GM19438 (cell line): ENCODE data around the gene SLC39A12.

Source experiments
- ATAC-seq: cut with Tn5 transposase; IDR thresholded peaks from one replicate; pipeline ENCODE4 v1.9.1; 2021; ENCODE audit warnings: low read depth; ENCODE audit not compliant: unreplicated experiment

The SLC39A12 gene

DNA sequence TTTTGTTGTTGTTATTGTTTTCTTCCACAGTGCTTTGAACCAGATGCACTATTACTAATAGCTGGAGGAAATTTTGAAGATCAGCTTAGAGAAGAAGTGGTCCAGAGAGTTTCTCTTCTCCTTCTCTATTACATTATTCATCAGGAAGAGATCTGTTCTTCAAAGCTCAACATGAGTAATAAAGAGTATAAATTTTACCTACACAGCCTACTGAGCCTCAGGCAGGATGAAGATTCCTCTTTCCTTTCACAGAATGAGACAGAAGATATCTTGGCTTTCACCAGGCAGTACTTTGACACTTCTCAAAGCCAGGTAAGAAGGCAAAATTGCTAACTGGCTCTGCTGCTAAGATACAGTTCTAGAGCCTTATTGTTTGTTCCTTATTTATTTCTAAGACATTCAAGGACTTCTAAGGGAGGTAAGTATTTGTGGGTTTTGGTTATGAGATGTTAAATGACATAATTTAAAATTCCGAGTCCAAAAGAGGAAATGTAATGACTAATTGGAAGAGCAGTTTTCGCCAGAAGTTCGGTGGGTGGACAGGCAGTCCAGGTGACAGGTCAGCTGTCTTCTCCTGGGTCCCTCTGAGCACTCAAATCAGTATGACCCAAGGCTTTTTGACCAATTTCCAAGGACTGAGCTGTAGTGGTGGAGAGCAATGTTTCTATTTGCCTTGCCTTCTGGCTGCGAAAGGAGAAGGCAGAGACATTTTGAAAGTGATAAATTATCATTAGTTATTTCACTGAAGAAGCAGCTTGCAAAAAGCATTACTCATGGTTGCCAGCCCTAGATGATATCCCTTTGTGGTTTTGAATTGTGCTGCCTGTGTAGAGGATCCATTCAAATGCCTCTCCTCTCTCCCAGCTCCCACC, 10.1 kb downstream of the SLC39A12 start:
- no peak for ATAC-seq

DNA sequence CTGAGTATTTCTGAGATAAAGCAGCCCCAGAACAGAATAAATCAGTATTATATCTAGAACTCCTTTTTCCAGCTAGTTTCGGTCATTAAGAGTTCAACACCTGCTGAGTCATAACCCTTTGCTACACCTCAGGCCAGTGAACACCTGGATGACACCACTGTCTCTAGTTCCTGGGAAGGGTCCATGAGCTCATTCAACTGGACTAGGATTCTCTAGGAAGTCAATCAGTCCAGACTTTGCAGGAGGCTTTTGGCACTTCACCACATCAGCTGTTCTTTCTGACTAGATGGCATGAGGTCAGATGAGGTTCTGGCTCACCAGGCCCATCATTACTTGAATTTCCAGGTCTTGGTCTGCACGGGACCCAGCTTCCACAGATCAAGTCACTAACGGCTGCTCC, 11.7 kb downstream of the SLC39A12 start:
- ATAC-seq, result no peak

DNA sequence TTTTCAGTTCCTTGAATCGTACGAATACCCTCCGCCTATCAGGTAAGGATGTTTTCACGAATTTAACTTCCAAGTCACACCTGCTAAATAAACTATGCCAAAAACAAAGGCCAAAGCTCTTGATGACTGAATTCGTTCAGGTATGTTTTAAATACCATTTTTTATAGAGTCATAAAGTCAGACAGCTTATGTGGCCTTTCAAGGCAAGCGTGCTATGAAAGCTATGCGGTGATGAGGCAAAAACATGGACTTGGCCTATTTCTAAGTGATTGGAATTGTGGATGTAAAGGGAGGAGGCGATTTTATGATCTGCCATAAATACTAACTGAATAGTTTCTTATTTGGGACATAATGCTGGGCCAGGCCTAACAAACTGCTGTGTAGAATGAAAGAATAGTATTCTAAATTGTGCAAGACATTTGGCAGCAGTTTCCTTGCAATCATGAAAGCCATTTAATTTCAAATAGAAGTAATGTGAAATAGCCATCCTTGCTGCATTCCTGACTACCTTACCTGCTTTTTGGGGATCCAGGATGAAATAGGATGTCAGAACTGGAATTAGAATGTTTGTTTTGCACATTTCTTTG, 14.0 kb downstream of the SLC39A12 start:
- no peak for ATAC-seq

GRCh38 chr10:17974505-17974904, 22.8 kb downstream of the SLC39A12 start:
- no peak for ATAC-seq

GRCh38 chr10:17980846-17981565, 29.3 kb downstream of the SLC39A12 start:
- no peak for ATAC-seq

GRCh38 chr10:17981766-17982380, 30.2 kb downstream of the SLC39A12 start:
- ATAC-seq, result no peak

DNA sequence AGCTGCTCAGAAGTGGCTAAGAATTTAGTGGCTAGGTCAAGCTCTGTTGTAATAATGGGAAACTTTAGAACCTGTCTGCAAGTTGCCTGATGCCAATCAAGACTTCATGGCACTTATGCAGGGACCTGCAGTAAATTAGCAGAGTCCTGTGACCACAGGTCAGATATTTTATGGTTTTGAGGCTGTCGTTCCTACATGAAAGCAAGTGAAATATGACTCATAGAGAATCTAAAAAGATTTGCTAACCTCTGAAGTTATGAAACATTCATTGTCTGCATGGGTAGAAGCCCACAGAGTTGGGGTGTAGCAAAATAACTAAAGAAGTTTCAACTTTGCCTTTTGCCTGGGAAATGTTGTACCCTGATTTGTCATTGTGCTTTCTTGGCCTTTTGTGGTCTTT, 32.3 kb downstream of the SLC39A12 start:
- ATAC-seq, result peak; percentile 76

DNA sequence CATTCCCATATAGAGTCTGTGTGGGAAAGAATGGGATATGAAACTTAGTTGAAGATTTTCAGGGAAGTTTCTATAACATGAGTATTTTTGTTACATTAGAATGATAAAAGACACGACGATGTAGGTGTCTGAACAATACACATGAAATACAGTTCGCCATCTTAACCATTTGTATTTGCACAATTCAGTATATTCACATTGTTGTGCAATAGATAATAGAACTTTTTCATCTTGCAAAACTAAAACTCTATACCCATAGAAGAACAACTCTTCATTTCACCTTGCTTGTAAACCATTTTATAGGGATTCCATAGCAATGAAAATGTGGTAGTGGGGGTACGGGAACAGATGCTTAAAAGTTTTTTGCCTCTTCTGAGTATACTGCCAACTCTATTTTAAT, 32.8 kb downstream of the SLC39A12 start:
- ATAC-seq, result no peak

DNA sequence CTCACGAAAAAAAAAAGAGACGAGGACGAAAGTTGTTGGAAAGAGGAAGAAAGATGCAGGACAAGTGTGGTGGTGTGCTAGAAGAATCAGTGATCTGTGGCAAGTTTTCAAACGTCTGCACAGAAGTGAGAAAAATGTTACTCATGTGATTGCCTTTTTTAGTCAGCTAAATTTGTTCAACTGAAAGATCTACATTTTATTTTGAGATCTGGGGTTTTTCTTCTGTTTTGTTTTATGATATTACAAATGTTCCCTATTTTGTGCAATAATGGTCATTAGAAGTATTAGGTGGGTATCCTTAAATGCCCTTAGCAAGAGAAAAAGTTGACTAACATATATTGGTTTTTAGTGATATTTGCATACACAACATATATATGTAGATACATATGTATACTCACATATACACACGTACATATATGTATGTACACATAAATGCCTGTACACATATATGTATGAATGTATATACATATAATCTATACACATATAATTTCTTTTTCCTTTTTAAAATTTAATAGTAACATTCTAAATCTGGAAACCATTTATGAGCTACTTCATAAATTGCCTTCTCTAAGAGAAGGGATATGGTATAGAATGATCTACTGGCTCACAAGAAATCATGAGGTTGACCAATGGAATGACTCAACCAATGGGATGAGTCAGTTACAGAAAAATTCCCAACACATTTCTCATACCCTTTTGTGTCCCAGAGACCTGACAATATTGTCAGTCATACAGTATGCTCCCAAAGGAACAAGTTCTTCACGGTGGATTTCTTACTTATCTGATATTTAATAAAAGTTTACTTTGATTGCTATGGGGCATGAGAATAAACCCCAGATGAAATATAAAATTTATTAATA, 38.4 kb downstream of the SLC39A12 start:
- ATAC-seq, result peak; percentile 66

DNA sequence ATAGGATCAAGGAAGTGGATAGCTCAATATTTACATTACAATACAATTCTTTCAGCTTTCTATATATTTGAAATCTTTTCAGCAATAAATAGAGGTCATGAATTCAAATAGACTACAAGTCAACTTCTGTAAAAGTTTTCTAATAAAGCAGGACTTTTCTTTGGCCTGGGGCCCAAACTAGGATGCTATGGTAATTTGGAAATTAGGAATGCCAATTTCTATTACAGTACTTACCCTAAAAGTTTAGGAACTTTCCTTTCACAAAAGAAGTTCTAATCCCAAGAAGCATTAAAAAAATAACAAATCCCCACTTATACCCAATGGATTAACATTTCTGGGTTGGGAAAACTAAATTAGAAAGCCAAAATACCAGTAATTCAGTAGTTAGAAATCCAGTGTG, 40.5 kb downstream of the SLC39A12 start:
- no peak for ATAC-seq

DNA sequence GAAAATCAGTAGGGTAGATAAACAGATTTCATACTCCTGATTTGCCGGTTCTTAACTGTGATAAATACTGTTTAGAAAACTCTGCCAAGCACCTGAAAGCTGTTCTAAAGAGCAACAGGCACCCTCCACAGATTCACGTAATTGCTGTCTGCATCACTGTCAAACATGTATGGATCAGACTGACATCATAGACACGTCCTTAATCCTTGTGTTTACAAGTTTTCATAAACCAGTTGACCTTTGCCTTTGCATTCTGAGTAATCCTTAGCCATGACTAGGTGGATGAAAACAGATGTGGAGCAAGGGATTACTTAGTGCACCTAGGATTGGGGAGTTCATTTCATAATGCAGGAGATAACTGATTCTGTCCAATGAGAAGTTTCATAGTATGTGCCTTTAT, 41.6 kb downstream of the SLC39A12 start:
- ATAC-seq, result no peak

DNA sequence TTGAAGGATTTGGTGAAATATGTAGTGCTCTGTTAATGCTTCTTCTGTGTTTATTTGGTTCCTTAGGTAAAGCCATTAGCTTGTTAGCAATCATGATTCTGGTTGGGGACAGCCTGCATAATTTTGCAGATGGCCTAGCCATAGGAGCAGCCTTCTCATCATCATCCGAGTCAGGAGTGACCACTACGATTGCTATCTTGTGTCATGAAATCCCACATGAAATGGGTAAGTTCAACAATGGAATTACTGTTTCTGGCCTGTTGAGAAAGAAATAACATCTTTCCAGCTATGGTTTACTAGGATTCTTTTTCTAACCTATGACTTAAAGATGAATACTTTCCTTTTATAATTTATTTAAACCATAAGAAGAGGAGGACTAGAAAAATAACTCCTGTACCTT, 48.9 kb downstream of the SLC39A12 start:
- no peak for ATAC-seq

- no peak for ATAC-seq
Observed at GRCh38 chr10:18005445-18005780, 53.7 kb downstream of the SLC39A12 start.

GRCh38 chr10:18005781-18006456, 54.2 kb downstream of the SLC39A12 start:
- ATAC-seq, result no peak

DNA sequence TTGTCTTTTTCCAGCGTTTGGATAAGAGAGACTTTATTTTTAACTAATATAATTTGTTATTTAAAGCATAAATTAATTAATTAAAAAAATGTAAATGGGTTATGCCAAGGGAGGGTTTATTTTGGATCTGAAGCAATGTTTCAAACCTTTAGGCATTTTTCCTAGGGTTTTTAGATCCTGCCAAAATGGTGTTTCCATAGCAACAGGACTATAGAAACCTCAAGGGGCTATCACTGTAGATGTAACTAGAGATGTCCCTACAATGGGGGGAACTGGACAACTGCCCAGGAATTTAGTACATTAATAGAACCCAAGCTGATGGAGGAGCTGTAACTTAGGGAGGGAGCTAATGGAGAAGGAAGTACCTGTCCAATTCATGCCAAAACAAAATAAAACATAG, 57.3 kb downstream of the SLC39A12 start:
- ATAC-seq, result no peak

GRCh38 chr10:18010050-18010449, 58.3 kb downstream of the SLC39A12 start:
- ATAC-seq, result no peak

- ATAC-seq, result no peak
Observed at GRCh38 chr10:18020523-18020922, 68.8 kb downstream of the SLC39A12 start.

- no peak for ATAC-seq
Observed at GRCh38 chr10:18021725-18022480, 70.2 kb downstream of the SLC39A12 start.
